H1 (cell line): Measurements from ENCODE around the gene PNPLA8.

Experiments
- CEBPB ChIP-seq: IDR thresholded peaks from 2 replicates; pipeline ENCODE4 v1.6.1; 2012; ENCODE audit warnings: low read depth, low read length
- FOSL1 ChIP-seq: IDR thresholded peaks from 2 replicates; pipeline ENCODE4 v1.6.1; 2011; ENCODE audit warnings: mild to moderate bottlenecking, low read depth, low read length, moderate library complexity; ENCODE audit not compliant: insufficient read depth
- JUND ChIP-seq: IDR thresholded peaks from 2 replicates; pipeline ENCODE4 v1.6.1; 2011; ENCODE audit warnings: mild to moderate bottlenecking, improper control_type of control experiment, low read length
- MAFK ChIP-seq: IDR thresholded peaks from 2 replicates; pipeline ENCODE4 v1.6.1; 2012; ENCODE audit warnings: low read depth, mild to moderate bottlenecking, improper control_type of control experiment, low read length
- POLR2A ChIP-seq, 2 experiments: IDR thresholded peaks; 1 replicate in 1 of 2; 2 replicates in 1 of 2; pipeline ENCODE4 v1.6.1; 2011; ENCODE audit warnings: low read depth in 2 of 2, low read length in 2 of 2, mild to moderate bottlenecking in 2 of 2; ENCODE audit errors: control extremely low read depth in 1 of 2
- POLR2AphosphoS5 ChIP-seq: IDR thresholded peaks from 2 replicates; pipeline ENCODE4 v1.6.1; 2011; ENCODE audit warnings: low read depth, low read length
- RAD21 ChIP-seq, 2 experiments: IDR thresholded peaks in 1 of 2; conservative IDR thresholded peaks in 1 of 2; 2 replicates each; pipeline ENCODE4 v1.6.1; 2011; ENCODE audit warnings: low read depth in 2 of 2, low read length in 2 of 2, improper control_type of control experiment in 1 of 2, inconsistent platforms in 1 of 2, mild to moderate bottlenecking in 1 of 2, moderate library complexity in 1 of 2
- RXRA ChIP-seq: IDR thresholded peaks from 2 replicates; pipeline ENCODE4 v1.6.1; 2011; ENCODE audit warnings: low read depth, mild to moderate bottlenecking, low read length, moderate library complexity; ENCODE audit not compliant: insufficient read depth
- SIN3A ChIP-seq, 2 experiments: IDR thresholded peaks in 1 of 2; conservative IDR thresholded peaks in 1 of 2; 2 replicates each; pipeline ENCODE4 v1.6.1; 2011 to 2012; ENCODE audit warnings: low read length in 2 of 2, improper control_type of control experiment in 1 of 2, low read depth in 1 of 2, mild to moderate bottlenecking in 1 of 2
- SP4 ChIP-seq: IDR thresholded peaks from 2 replicates; pipeline ENCODE4 v1.6.1; 2012; ENCODE audit warnings: low read length, inconsistent platforms
- TCF12 ChIP-seq: IDR thresholded peaks from 2 replicates; pipeline ENCODE4 v1.6.1; 2011; ENCODE audit warnings: low read depth, mild to moderate bottlenecking, low read length
- TEAD4 ChIP-seq: IDR thresholded peaks from 2 replicates; pipeline ENCODE4 v1.6.1; 2012; ENCODE audit warnings: low read depth, low read length, inconsistent platforms, mixed read lengths
- YY1 ChIP-seq: IDR thresholded peaks from 2 replicates; pipeline ENCODE4 v1.6.1; 2011; ENCODE audit warnings: low read depth, mild to moderate bottlenecking, low read length
- TF ChIP-seq, protein P1 (sequence below), 3 experiments: IDR thresholded peaks; 1 replicate in 2 of 3; 2 replicates in 1 of 3; pipeline versions ENCODE4 v1.5.1 to v1.6.1; 2011; ENCODE audit warnings: low read length in 3 of 3, mild to moderate bottlenecking in 3 of 3, inconsistent platforms in 2 of 3, low read depth in 1 of 3, moderate library complexity in 1 of 3; ENCODE audit not compliant: insufficient read depth in 1 of 3; ENCODE audit errors: control extremely low read depth in 1 of 3

DNA sequence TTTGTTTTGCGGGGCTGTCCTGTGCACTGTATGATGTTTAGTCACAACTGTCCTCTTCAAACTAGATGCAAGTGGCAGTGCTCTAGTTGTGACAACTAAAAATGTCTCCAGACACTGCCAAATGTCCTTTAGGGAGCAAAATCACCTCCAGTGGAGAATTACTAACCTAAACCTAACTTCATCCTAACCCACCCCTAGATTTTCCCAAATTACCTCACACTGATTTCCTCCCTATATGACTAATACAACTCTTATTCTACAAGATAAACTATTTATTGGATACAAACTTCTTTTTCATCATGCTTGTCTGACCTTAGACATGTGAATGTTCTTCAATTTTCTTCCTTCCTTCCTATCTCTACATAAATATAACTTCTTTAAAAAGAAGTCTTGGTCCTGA lies 26.4 kb downstream of the PNPLA8 start:
- TF ChIP-seq, protein P1, sequence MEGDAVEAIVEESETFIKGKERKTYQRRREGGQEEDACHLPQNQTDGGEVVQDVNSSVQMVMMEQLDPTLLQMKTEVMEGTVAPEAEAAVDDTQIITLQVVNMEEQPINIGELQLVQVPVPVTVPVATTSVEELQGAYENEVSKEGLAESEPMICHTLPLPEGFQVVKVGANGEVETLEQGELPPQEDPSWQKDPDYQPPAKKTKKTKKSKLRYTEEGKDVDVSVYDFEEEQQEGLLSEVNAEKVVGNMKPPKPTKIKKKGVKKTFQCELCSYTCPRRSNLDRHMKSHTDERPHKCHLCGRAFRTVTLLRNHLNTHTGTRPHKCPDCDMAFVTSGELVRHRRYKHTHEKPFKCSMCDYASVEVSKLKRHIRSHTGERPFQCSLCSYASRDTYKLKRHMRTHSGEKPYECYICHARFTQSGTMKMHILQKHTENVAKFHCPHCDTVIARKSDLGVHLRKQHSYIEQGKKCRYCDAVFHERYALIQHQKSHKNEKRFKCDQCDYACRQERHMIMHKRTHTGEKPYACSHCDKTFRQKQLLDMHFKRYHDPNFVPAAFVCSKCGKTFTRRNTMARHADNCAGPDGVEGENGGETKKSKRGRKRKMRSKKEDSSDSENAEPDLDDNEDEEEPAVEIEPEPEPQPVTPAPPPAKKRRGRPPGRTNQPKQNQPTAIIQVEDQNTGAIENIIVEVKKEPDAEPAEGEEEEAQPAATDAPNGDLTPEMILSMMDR (IDR thresholded peaks at IDR 0.05; ENCODE audit: control extremely low read depth in 1 of 3, insufficient read depth in 1 of 3, low read depth in 1 of 3, low read length in 3 of 3) = no peak
- no peak for TF ChIP-seq TCF12
- no peak for TF ChIP-seq JUND
- TF ChIP-seq YY1 = no peak
- TF ChIP-seq POLR2A (IDR thresholded peaks at IDR 0.05; ENCODE audit: control extremely low read depth in 1 of 2, low read depth in 2 of 2, low read length in 2 of 2) = no peak
- TF ChIP-seq POLR2AphosphoS5 = no peak
- no peak for TF ChIP-seq SIN3A (conservative IDR thresholded peaks at IDR 0.05 in 1 of 2, IDR thresholded peaks at IDR 0.05 in 1 of 2; ENCODE audit: low read depth in 1 of 2, low read length in 2 of 2)
- no peak for TF ChIP-seq SP4
- no peak for TF ChIP-seq CEBPB
- no peak for TF ChIP-seq TEAD4
- TF ChIP-seq RXRA = no peak
- no peak for TF ChIP-seq MAFK
- TF ChIP-seq RAD21 (IDR thresholded peaks at IDR 0.05 in 1 of 2, conservative IDR thresholded peaks at IDR 0.05 in 1 of 2; ENCODE audit: low read depth in 2 of 2, low read length in 2 of 2) = no peak
- TF ChIP-seq FOSL1 = no peak
